HG02798 (cell line): ENCODE data around the gene BTBD8.
"Not testable (repeated sequence)": the region's sequence is repeated elsewhere in the genome, so short reads cannot be mapped to it uniquely, and the experiment has no call there.

ENCODE experiments used
- ATAC-seq: cut with Tn5 transposase; IDR thresholded peaks from one replicate; pipeline ENCODE4 v1.9.1; 2021; ENCODE audit warnings: mild to moderate bottlenecking; ENCODE audit not compliant: unreplicated experiment, poor library complexity

The BTBD8 gene

GRCh38 chr1:92080128-92080985, at the start of gene BTBD8:
TSS of gene BTBD8 (plus strand) at chr1:92080345. CDS start at chr1:92080572, 227 bp downstream.
- ATAC-seq, result peak; percentile 97

GRCh38 chr1:92030656-92031107, 49.5 kb upstream of the BTBD8 start:
- ATAC-seq, result no peak

GRCh38 chr1:92031281-92032110, 48.6 kb upstream of the BTBD8 start:
- ATAC-seq, result no peak

DNA sequence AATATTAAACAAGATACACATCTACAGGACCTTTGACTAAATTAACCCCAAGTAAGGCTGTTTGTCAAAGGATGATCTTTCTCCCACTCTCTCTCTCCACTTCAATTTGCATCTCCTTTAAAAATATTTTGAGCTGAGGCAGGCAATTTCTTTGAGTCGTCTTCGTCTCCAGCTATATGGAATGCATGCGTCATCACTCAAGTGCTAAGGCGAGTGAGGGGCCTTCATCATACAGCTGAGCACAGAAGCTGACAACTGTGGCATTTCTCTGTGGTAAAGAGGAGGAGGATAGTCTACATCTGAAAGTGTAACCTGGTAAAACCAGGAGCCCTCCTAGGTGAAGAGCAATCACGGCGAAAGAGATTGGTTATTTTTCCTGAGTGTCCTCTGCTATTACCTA, 42.7 kb upstream of the BTBD8 start:
- no peak for ATAC-seq

GRCh38 chr1:92038695-92039346, 41.3 kb upstream of the BTBD8 start:
- ATAC-seq, result no peak

DNA sequence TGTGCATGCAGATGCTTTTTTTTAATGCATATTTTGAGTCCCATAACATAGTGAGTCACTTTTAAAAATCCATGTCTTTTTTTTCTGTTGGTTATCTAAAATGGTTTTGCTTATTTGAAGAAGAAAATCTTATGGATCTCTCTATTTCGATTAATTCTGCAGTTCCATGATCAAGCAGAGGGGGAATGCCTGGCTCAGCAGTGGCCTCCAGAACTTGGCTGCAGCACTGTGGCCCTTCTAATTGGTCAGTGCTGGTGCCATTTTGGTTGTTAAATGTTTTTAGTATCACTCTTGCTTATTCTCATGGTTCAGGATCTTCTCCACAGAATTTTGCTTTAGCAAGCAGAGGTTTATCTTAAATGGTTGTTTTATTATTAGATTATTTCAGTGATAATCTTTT, 39.2 kb upstream of the BTBD8 start:
- ATAC-seq, result no peak

DNA sequence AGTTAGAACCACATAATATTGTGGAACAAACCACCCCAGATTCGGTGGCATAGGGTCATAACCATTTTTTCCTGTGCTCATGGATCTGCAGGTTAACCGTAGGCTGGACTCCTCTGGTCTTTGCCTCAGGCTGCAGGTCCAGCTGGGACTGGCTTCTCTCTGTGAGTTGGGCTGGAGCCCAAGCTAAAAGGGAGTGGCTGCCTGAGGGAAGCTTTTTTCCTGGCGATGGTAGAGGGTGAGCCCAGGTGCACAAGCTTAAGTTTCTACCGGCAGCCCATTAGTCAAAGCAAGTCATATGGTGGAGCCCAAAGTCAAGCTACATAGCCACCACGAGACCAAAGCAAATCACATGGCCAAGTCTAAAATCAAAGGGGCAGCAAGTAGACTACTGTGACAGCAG, 36.5 kb upstream of the BTBD8 start:
- no peak for ATAC-seq

- ATAC-seq, result no peak
These were observed 34.2 kb upstream of the BTBD8 start for GRCh38 chr1:92045766-92046495.

DNA sequence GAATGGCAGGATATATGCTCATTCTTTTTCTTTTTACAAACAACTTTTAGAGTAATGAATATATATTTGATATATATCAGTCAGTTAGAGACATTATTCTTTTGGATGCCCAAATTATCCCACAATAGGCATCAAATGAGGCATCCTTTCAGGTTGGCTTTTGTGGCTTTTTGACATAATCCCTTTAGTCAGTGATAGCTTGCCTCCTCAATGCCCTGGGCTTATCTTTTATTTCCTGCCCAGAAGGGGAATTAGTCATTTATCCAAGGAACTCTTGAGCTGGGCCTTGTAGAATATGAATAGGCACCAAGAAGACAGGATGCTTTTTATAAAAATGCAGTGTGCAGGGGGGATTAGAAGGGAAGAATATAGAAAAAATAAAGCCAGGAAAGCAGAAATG, 28.2 kb upstream of the BTBD8 start:
- ATAC-seq, result no peak

- ATAC-seq, result no peak
These were observed 15.1 kb upstream of the BTBD8 start for GRCh38 chr1:92065042-92065441.

DNA sequence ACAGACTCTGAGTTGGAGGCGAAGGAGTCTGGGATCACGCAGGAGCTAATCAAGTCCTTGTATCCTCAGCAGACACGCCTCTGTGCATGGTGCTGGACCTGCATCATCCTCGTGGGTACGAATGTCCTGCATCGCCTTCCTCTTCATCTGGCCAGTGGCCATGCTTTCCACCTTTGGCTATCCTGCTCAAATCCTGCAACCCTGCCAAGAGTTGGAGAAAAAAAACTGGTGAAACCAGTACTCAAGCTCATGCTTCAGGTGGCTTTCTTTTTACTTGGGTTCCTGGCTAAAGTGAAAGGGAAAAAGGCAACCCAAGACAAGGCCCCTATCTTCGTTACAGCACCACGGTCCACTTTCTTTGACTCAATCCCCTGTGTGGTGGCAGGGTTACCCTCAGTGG, 13.8 kb upstream of the BTBD8 start:
- no peak for ATAC-seq

- ATAC-seq, result no peak
These were observed 9.3 kb upstream of the BTBD8 start for GRCh38 chr1:92070892-92071291.

GRCh38 chr1:92074446-92074845, 5.7 kb upstream of the BTBD8 start:
- ATAC-seq, result not testable (repeated sequence)

GRCh38 chr1:92075311-92075710, 4.8 kb upstream of the BTBD8 start, which contains the start of gene SETSIP:
TSS of gene SETSIP (minus strand) at chr1:92075411. CDS start at chr1:92075411, 0 bp downstream.
- ATAC-seq, result no peak

DNA sequence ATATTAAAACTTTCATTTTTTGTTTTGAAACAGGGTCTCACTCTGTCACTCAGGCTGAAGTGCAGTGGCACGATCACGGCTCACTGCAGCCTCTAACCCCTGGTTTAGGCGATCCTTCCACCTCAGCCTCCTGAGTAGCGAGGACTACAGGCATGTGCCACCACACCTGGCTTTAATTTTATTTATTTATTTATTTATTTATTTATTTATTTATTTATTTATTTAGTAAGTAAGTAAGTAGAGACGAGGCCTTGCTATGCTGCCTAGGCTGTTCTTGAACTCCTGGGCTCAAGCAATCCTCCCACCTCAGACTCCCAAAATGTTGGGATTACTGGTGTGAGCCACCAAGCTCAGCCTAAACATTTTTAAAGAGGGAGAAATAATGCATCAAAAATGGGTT, 3.8 kb upstream of the BTBD8 start:
- ATAC-seq, result no peak

DNA sequence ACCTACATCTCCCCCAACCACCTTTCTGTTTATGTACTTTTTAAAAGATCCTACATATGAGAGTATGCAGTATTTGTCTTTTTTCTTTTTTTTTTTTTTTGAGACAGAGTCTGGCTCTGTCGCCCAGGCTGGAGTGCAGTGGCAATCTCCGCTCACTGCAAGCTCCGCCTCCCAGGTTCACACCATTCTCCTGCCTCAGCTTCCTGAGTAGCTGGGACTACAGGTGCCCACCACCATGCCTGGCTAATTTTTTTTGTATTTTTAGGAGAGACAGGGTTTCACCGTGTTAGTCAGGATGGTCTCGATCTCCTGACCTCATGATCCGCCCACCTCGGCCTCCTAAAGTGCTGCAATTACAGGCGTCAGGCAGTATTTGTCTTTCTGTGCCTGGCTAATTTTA, 2.1 kb upstream of the BTBD8 start:
- ATAC-seq, result not testable (repeated sequence)

- ATAC-seq, result no peak
These were observed 704 bp upstream of the BTBD8 start for GRCh38 chr1:92079441-92079840.

- ATAC-seq, result no peak
These were observed 886 bp downstream of the BTBD8 start for GRCh38 chr1:92081031-92081430.

DNA sequence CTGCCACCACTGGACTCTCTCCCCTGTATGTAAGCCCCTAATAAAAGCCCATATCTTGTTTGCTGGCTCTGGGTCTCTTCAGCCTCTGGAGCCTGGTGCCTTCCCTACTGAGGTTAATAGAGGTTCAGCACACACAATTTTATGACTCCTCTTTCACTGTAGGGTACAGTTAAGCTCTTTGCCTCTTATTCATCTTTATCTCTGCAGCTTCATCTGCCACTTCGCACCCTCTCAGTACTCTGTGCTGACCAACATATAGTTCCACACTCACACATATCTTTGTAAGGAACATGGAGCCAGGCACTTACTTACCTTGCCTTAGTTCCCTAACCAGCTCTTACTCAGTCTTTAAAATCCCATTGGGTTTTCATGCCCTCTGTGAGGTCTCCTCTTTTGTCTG, 4.5 kb downstream of the BTBD8 start:
- ATAC-seq, result no peak

DNA sequence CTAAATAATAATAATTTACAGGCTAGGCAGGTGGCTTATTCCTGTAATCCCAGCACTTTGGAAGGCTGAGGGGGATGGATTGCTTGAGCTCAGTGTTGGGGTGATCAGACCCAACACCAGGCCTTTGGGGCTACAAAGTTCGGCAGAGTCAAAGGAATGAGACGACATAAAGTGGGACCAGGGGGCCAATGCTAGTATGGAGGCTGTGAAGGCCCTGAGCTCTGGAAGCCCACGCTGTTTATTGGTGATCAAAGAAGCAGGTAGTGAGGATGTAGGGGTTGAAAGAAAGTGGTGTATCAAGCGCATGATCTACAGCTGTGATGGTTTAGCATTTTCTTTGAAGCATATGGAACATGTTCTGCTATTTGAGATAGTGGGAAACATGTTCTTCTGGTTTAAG, 5.6 kb downstream of the BTBD8 start:
- no peak for ATAC-seq
